Measurements from ENCODE around the gene ZC3HAV1L.
"Not testable (repeated sequence)": the region's sequence is repeated elsewhere in the genome, so short reads cannot be mapped to it uniquely, and the experiment has no call there.

The ZC3HAV1L gene

DNA sequence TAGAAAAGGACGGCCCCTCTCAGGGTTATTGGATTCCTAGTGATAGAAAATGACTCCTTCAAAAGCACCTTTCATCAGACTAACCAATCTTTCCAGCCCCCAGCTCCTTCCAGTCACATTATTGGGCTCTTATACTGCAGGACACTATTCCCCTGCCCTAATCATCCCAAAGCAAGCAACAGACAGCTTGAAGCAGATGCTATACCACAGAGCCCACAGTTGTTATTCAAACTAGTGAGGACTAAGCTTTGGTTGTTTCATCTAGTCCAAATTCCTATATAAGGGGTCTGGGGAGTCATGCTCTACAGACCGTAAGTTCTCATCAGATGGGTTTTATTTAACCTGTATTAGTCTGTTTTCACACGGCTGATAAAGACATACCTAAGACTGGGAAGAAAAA, 24.5 kb downstream of the ZC3HAV1L start:
- no peak for DNase-seq

DNA sequence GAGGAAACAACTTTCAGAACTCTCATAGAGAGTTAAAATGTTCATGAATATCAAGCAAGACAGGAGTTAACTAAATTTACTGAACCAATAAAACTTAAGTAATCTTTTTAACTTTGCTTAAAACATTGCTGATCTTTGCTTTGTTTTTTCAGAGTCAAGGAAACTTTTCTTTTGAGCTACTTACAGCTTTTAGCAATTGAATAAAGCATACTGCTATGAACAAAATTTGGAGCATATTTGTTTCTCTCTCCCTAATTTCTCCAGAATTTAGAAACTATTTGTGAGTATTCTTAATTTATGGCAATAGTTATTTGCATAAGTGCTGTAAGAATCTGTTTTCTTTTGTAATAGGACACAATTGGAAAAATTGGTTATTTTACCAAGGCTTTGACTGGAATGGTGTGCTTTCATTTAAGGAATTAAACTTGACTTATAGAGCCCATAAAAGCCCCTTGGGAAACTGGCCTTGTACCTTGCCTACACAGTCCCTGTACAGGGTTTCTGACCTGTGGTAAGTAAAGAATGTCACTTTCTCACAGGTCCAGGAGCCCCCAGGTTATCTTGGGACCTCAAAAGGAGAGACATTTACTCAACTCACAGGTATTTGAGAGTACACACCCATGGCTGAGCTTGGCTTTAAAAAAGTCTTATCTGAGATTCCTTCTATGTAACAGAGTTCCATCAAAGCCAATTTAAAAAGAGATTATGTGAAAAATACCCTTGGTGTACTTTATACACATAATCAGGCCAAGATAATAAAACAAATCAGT, 31.3 kb downstream of the ZC3HAV1L start:
- DNase-seq = no peak

DNA sequence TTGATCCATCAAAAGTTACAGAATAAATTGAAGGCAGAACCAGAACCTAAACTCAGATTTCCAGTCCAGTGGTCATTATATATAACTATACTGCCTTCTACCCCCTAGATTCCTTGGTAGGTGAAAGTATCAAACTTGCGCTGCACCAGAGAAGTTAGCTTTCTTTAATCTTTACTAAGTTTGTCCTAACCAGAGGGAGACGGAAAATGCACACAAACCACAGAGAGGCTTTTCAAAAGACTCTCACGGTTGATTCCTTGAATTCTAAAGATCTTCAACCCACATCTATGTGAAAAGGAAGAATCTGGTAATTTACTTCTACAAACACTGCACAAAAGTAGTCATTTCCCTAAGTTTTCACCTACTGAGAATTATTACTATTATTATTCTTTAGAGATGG, 36.4 kb downstream of the ZC3HAV1L start:
- no peak for DNase-seq

DNA sequence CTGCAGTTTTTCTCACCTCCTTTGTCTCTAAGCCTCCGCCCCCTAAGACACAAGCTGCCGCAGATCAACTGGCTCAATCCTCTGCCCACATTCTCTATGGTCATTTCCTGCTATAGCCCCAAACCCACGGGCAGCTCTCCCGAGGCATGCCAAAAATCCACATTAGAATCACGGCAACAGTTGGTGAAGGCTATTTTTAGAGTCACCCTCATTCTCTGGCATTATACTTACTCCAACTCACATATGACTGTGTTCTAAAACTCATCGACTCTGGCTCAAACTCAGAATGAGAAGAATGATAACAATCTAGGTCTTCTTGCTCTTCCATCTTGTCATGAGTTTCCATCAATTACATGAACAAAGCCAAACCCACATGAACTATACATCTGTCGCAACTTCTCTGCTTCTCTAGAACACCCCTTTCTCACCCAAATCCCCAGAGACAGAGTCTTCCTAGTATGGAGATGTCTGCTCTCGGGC, 43.8 kb downstream of the ZC3HAV1L start:
- no peak for DNase-seq

DNA sequence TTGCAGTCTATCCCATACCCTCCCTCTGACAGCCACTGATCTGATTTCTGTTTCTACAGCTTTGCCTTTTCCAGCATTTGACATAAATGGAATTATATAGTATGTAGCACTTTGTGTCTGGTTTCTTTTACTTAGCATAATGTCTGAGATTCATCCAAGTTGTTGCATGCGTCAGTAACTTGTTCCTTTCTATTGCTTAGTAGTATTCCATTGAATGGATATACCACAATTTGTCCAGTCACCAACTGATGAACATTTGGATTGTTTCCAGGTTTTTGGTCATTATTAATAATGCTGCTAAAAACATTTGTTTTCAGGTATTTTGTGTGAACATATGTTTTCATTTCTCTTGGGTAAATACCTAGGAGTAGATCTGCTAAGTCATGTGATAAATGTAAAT, 48.2 kb downstream of the ZC3HAV1L start:
- no peak for DNase-seq

DNA sequence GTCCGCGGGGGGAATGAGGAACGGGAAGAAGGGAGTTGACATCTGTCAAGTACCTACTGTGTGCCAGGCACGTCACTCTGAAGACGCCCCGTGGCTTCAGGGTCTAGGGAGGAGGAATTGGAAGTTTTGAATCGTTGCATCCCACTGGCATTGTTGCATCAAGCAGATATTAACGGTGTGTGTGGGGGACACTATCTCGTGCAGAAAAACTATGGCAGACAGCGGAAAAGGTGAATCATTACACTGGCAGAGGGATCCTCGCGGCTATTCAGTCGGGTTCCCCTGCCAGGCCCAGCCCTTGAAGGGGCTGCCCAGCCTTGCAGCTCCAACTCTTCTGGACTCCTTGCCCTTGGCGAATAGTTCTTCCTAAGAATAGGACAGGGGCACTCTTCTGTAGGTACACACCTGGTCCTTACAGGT, 53.6 kb downstream of the ZC3HAV1L start:
- no peak for DNase-seq

GRCh38 chr7:138981332-138982203, 54.3 kb downstream of the ZC3HAV1L start, which contains the start of gene KIAA1549:
TSS of gene KIAA1549 (minus strand) at chr7:138981389. CDS start at chr7:138981269, 120 bp downstream.
- peak; percentile 21 to 31 for DNase-seq

DNA sequence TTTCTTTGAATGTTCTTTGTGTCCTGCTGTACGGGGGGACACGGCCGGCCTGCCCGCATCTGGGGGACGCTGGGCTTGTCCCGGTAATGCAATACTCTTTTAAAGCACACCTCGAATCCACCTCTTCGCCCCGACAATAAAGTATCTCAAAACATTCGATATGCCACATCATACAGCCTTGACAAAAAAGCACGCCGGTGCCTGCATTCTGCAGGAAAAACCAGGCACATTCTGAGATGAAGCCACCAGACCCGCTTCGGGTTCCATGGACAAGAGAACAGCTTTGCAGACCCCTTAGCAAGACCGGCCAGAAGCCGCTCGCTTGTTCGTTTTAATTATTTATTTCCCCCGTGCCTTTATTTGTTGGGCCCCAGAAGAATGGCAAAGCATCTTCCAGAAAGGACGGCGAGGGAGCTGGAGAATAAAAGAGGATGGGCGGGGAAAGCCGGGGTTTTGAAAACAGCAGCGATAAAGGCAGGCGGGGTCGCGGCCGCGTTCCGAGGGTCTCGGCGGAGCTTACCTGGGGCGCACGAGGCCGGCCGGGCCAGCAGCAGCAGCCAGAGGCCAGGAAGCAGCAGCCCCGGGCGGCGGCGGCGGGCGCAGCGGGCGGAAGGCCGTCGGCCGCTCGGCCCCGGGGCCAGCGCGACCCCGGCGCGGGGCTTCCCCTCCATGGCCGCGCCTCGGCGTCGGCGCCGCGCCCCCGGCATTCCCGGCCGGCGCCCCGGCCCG, 55.1 kb downstream of the ZC3HAV1L start:
- DNase-seq = no peak

- DNase-seq = no peak
These were observed 55.8 kb downstream of the ZC3HAV1L start for GRCh38 chr7:138979988-138980562.

DNA sequence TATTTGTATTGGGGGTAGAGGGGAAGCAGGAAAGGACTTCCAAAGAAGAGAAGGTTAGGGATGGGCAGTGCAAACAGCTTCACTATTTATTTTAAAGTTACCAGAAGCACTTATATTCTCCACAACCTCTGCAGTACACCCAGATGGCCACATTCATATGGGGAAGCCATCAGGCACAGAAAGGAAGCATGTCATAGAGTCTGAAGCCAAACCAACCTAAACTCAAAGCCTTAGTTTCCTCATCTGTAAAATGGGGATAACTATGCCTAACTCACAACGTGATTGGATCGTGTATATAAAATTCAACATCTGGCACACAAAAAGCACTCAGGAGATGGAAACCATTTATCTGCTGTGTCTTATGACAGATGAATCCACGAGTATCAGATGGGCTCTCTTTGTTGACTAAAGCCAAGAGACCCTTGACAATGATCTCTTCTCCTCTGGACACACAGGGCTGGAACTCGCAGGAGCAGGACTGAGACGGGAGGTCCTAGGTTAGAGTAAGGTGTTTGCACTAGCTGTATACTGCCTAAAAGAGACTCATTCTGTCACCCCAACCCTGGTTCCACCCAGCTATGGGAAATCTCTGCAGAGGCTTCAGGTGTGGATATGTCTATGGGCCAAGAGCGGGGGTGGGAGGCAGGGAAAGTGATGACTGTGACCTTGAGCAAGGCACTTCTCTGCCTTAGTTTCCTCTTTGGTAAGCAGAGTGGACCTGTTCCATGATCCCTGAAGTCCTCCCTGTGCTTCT, 56.4 kb downstream of the ZC3HAV1L start:
- DNase-seq = no peak

DNA sequence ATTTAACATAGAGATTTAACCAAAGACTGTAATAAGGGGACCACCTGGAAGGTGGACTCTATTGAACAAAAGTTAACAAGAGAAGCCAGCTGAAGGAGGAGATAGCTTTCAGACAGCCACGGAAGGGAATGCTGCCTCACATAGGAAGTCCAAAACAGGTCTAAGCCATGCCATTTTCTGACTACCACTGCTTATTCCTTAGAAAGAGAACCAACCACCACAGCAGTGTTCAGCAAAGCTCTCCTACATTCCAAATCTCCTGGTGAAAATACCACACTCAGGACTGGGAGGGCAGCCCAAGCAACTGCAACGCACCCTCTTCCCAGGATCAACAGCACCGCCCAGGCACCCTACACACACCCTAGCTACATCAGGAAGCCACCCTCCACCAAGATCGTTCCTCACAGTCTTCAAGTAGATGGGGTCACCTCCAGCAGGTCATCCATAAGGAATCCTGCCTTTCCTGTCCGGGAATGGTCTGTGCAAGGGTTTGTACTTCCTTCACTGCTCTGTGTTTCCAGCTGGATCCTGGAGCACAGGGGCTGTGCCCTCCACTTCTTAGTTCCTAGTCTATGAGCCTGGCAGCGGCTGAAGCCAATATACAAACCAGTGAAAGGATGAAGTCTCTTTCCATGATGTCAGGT, 57.2 kb downstream of the ZC3HAV1L start:
- DNase-seq = no peak

DNA sequence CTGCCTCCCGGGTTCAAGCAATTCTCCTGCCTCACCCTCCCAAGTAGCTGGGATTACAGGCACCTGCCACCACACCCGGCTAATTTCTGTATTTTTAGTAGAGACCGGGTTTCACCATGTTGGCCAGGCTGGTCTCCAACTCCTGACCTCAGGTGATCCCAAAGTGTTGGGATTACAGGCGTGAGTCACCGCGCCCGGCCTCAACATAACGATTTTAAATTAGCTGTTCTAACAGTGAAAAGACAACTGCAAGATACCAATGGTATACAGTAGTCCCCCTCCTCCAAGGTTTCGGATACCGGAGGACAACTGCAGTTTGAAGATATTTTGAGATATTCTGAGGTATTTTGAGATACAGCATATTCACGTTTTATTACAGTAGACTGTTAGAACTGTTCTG, 59.7 kb downstream of the ZC3HAV1L start:
- not testable (repeated sequence) for DNase-seq
